BJ (cell line): Measurements from ENCODE around the gene DCAF8L2. TPM values are rescaled to one million over a fixed set of nuclear protein-coding genes. Genes with fewer than 3 reads are reported as not detected.

ENCODE experiments used
- CTCF ChIA-PET: fragments of 350-600 bp; formaldehyde crosslinking; extraction: SDS; loops from one replicate; lab custom pipeline; 2021; ENCODE audit warnings: antibody characterized with exemption, inconsistent platforms; lab: Yijun Ruan, JAX
- POLR2A ChIA-PET: fragments of 300-600 bp; sonication (Branson Sonifier 250); formaldehyde crosslinking; extraction: SDS; loops from one replicate; lab custom pipeline; 2021; ENCODE audit warnings: antibody characterized with exemption; lab: Charles Lee
- DNase-seq: peaks from one replicate; pipeline ENCODE4 v3.0.0-alpha.2; 2011; ENCODE audit warnings: low read depth
- H3K27me3 ChIP-seq: 2 replicates; pipeline ENCODE4 v1.6.0; 2011; ENCODE audit warnings: low read length; ENCODE audit not compliant: control insufficient read depth, insufficient read depth
- H3K36me3 ChIP-seq: 2 replicates; pipeline ENCODE4 v1.5.1; 2011; ENCODE audit warnings: low read length; ENCODE audit not compliant: control insufficient read depth, insufficient read depth
- H3K4me3 ChIP-seq: 2 replicates; pipeline ENCODE4 v1.5.1; 2011; ENCODE audit warnings: low read depth, mild to moderate bottlenecking, control low read depth, low read length
- polyA plus RNA-seq: library from polyadenylated mRNA; depleted of rRNA; stranded (reverse); fragments of >200 nt; gene quantifications from 2 replicates; pipeline ENCODE4 v1.2.3, GENCODE V29; 2011
- TF ChIP-seq, protein P1 (sequence below): IDR thresholded peaks from 2 replicates; pipeline ENCODE4 v1.5.1; 2011; ENCODE audit warnings: low read depth, mild to moderate bottlenecking, control low read depth, inconsistent platforms, low read length, moderate library complexity; ENCODE audit not compliant: insufficient read depth

Gene DCAF8L2
- polyA plus RNA-seq, 1 experiment, result not detected

- DNase-seq, result no peak
- Histone ChIP-seq H3K27me3 (no peaks in the 10 kb centered on the region), H3K4me3 (no peak overlapping the region), H3K36me3 (no peaks in the 10 kb centered on the region)
- POLR2A ChIA-PET, result no interaction called here
- CTCF ChIA-PET, result no interaction called here
- TF ChIP-seq, protein P1, sequence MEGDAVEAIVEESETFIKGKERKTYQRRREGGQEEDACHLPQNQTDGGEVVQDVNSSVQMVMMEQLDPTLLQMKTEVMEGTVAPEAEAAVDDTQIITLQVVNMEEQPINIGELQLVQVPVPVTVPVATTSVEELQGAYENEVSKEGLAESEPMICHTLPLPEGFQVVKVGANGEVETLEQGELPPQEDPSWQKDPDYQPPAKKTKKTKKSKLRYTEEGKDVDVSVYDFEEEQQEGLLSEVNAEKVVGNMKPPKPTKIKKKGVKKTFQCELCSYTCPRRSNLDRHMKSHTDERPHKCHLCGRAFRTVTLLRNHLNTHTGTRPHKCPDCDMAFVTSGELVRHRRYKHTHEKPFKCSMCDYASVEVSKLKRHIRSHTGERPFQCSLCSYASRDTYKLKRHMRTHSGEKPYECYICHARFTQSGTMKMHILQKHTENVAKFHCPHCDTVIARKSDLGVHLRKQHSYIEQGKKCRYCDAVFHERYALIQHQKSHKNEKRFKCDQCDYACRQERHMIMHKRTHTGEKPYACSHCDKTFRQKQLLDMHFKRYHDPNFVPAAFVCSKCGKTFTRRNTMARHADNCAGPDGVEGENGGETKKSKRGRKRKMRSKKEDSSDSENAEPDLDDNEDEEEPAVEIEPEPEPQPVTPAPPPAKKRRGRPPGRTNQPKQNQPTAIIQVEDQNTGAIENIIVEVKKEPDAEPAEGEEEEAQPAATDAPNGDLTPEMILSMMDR, result no peak
Measured at GRCh38 chrX:27619975-27620374, 29.8 kb downstream of the DCAF8L2 start.

DNA sequence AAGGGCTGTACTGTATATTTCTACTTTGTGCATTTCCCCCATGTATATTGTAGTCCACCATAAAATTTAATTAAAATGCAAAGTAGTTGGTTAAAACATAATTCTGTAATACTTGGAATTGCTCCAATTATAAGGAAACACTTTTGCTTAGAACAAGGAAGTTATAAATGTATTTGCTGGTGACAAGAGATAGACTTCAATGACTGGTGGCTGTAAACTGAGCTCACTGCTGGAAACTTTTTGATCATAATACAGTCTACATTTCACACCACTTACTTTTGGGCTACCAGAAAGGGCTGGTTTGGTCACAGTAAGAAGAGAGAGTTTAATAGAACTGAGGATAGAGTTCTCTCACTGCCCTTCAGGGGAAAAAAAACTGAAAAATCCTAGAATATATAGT, 32.7 kb downstream of the DCAF8L2 start:
- H3K4me3 ChIP-seq, result no peak overlapping the region
- POLR2A ChIA-PET, result no interaction called here
- CTCF ChIA-PET, result no interaction called here
- TF ChIP-seq, protein P1, result no peak
- H3K36me3 ChIP-seq, result no peaks in the 10 kb centered on the region
- DNase-seq, result no peak
- H3K27me3 ChIP-seq, result no peaks in the 10 kb centered on the region

- H3K36me3 ChIP-seq, result no peaks in the 10 kb centered on the region
- H3K4me3 ChIP-seq, result no peak overlapping the region
- no peak for DNase-seq
- CTCF ChIA-PET, result no interaction called here
- TF ChIP-seq, protein P1, result no peak
- POLR2A ChIA-PET, result no interaction called here
- no peaks in the 10 kb centered on the region for H3K27me3 ChIP-seq
Measured at GRCh38 chrX:27626066-27626465, 35.9 kb downstream of the DCAF8L2 start.

DNA sequence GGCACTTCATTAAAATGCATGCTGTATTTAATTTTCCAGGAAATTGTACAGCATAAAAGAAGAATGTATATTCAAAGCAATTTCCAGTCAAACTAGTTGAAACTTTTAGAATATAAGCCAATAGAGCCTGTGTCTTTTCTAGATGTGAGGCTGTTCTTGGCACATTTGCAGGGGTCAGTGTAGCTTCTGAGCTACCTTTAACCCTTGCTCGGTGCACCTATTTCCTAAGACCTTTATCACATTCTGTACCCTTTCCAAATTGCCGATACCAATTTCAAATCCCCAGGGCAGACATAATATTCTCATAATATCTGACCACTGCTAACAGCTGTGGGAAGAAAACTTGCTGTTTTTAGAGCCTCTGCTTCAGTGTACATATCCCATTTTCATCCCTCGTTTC, 43.2 kb downstream of the DCAF8L2 start:
- TF ChIP-seq, protein P1, result no peak
- CTCF ChIA-PET, result no interaction called here
- DNase-seq, result no peak
- Histone ChIP-seq H3K4me3 (no peak overlapping the region), H3K27me3 (no peaks in the 10 kb centered on the region), H3K36me3 (no peaks in the 10 kb centered on the region)
- POLR2A ChIA-PET, result no interaction called here

- H3K4me3 ChIP-seq, result no peak overlapping the region
- H3K27me3 ChIP-seq, result no peaks in the 10 kb centered on the region
- ChIA-PET POLR2A (no interaction called here), CTCF (no interaction called here)
- DNase-seq, result no peak
- TF ChIP-seq, protein P1, result no peak
- no peaks in the 10 kb centered on the region for H3K36me3 ChIP-seq
Measured at GRCh38 chrX:27656581-27656980, 66.4 kb downstream of the DCAF8L2 start.
